NCI-H345 treated with DMSO at 0.1 percent for 48 hours (cell line): ENCODE data around the gene EIF3A.
A peak's percentile ranks its signal among the peaks of the same experiment; 100 is the strongest.
"Not testable (repeated sequence)": the region's sequence is repeated elsewhere in the genome, so short reads cannot be mapped to it uniquely, and the experiment has no call there.

Source experiments
- DNase-seq: peaks from one replicate; lab custom pipeline; 2025; ENCODE audit not compliant: unreplicated experiment; lab: John Stamatoyannopoulos, UW

The EIF3A gene

DNA sequence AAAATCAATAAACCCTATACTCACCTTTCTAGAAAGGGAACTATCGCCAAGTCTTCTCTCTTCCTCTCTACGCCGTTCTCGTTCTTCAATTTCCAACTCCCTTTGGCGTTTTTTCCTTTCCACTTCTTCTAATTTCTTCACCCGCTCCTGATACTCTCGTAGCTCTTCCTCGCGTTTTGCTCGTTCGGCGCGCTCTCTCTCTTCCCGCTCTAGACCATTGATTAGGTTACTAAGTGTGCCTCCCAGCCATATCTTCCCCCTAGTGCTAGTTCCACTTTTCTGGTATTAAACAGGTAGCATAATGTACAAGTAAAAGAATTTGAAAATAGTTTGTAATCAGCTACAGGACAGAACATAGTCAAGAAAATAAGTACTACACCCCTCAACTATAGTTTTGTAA lies 30.8 kb downstream of the EIF3A start:
- no peak for DNase-seq

- no peak for DNase-seq
Measured at GRCh38 chr10:119049361-119049760, 31.3 kb downstream of the EIF3A start.

DNA sequence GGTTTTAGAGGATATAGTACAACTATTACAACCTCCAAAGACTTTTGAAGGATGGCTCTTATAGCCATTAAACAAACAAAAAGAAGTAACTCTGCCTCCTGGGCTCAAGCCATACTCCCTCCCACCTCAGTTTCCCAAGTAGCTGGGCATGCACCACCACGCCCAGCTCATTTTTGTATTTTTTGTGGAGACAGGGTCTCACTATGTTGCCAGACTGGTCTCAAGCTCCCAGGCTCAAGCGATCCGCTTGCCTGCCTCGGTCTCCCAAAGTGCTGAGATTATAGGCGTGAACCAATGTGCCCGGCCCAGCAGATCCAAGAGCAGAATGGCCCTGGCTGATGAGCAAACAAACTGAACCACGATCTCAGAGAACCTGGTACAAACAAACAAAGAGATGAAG lies 35.1 kb downstream of the EIF3A start:
- DNase-seq, result no peak

DNA sequence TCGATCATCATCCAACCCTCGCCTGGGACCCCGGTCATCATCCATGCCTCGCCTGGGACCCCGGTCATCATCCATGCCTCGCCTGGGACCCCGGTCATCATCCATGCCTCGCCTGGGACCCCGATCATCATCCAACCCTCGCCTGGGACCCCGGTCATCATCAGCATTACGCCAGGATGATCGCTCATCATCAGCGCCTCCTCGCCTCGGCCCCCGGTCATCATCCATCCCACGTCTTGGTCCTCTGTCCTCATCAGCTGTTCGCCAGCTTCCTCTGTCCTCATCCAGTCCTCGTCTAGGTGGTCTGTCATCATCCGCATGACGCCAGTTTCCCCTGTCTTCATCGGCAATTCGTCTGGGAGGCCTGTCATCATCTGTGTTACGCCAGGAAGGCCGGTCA lies 38.4 kb downstream of the EIF3A start:
- DNase-seq, result no peak

- no peak for DNase-seq
Measured at GRCh38 chr10:119041326-119041725, 39.3 kb downstream of the EIF3A start.

DNA sequence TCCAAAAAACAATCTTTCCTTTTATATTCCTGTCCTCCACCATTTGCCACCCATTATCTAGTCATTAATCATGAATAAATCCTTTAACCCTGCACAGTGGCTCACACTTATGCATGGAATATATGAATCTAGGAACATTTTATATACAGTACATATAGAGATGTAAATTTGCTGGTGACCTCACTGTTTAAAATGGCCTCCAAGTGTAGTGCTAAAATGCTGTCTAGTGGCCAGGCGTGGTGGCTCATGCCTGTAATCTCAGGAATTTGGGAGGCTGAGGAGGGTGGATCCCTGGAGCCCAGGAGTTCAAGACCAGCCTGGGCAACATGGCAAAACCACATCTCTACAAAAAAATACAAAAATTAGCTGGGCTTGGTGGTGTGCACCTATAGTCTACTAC lies 41.5 kb downstream of the EIF3A start:
- DNase-seq, result no peak

- DNase-seq, result no peak
Measured at GRCh38 chr10:119031496-119032059, 49.0 kb downstream of the EIF3A start.

DNA sequence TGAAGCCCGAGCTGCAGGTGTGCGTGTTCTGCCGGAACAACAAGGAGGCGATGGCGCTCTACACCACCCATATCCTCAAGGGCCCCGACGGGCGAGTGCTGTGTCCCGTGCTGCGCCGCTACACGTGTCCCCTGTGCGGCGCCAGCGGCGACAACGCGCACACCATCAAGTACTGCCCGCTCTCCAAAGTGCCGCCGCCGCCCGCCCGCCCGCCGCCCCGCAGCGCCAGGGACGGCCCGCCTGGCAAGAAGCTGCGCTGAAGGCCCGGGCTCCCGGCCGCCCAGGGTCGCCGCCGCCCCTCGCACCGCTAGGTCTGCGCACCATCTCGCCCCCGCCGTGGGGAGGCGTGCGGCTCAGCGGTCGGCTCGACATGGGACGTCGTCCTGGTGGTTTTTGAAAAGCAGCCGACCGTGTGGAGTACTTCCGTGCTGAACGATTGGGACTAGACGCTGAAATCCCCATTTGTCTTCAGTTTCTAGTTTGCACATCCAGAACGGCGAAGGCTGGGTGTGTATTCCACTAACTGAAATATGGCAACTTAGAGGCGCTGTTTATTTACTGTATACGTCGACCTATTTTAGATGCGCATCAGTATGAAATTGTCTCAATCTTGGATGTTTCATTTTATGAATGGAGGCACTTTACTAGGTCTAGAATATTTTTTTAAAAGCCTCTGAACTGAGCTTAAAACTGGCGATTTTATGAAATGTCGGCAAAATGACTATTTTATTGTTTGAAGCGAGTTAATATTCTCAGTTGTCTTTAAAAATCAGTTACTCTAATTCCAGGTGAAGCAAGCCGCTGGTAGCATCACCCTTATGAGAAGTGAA lies 50.0 kb downstream of the EIF3A start:
- DNase-seq, result peak; percentile 54

DNA sequence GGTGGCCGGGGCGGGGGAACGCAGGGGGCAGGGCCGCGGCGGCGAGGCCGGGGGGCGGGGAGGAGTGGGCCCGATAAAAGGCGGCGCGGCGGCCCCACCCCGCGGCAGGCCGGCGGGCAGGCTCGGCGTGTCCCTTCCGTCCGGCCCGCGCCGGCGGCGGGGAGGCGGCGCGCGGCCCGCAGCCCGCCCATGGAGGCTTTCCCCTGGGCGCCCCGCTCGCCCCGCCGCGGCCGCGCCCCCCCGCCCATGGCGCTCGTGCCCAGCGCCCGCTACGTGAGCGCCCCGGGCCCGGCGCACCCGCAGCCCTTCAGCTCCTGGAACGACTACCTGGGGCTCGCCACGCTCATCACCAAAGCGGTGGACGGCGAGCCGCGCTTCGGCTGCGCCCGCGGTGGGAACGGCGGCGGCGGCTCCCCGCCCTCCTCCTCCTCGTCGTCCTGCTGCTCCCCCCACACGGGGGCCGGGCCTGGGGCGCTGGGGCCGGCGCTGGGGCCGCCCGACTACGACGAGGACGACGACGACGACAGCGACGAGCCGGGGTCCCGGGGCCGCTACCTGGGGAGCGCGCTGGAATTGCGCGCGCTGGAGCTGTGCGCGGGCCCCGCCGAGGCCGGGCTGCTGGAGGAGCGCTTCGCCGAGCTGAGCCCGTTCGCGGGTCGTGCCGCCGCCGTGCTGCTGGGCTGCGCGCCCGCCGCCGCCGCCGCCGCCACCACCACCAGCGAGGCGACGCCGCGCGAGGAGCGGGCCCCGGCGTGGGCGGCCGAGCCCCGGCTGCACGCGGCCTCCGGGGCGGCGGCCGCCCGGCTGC lies 50.8 kb downstream of the EIF3A start, which contains the start of gene NANOS1:
Gene NANOS1 (plus strand): TSS at position 102 of the 808 bp plus-strand sequence. CDS start 88 bp downstream, at position 190.
- DNase-seq, result no peak

GRCh38 chr10:119028900-119029612 lies 51.6 kb downstream of the EIF3A start:
- peak; percentile 42 for DNase-seq

DNA sequence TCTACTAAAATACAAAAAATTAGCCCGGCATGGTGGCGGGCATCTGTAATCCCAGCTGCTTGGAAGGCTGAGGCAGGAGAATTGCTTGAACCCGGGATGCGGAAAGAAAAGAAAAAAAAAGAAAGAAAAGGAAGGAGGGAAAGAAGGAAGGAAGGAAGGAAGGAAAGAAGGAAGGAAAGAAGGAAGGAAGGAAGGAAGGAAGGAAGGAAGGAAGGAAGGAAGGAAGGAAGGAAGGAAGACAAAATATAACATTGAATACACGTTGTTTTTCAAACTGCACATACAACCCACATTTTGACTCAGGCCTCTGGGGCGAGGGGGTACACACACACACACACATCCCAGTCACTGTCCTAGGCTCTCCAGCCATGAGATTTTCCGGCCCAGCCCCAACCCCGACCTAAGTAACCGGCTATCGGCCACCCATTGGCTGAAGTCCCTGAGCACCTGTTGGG lies 52.1 kb downstream of the EIF3A start:
- DNase-seq, result not testable (repeated sequence)

- no peak for DNase-seq
Measured at GRCh38 chr10:119026301-119027110, 54.1 kb downstream of the EIF3A start.

- no peak for DNase-seq
Measured at GRCh38 chr10:119025776-119026175, 54.8 kb downstream of the EIF3A start.

DNA sequence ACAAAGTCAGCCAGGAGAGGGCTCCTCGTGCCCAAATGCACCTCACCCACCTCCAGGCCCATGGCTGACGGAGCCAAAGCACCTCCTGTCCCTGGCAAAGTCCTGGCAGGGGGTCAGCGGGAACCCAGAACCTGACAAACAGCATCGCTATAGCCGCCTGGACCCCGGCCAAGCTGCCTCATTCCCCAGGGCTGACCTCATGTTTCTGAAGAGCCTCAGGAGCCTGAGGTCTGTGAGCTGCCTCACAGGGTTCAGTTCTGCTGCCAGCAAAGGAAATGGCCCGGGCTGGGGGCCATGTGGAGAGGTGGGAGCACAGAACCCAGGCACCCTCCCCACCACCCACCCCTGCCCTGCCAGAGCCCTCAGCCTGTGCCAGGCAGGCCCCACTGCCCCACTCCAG lies 55.3 kb downstream of the EIF3A start:
- no peak for DNase-seq

DNA sequence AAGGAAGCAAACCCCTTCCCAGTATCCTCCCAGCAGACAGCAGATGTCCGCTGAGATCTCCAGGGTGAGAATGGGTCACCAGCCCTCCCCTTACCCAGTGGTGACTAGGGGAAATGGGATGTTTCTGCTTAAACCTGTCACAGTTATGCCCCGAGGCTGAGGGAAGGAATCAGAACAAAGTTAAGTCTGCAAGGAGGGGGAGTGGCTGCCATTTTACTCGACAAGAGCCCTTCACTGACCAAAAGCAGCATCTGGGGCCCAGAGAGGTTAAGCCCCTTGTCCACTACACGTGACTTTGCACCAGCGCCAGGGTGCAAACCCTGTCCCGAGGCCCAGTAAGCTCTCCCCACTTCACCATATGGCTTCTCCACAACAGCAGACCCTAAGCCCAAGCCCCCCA lies 55.7 kb downstream of the EIF3A start:
- DNase-seq, result no peak

- DNase-seq, result no peak
Measured at GRCh38 chr10:119023553-119023868, 57.1 kb downstream of the EIF3A start.

DNA sequence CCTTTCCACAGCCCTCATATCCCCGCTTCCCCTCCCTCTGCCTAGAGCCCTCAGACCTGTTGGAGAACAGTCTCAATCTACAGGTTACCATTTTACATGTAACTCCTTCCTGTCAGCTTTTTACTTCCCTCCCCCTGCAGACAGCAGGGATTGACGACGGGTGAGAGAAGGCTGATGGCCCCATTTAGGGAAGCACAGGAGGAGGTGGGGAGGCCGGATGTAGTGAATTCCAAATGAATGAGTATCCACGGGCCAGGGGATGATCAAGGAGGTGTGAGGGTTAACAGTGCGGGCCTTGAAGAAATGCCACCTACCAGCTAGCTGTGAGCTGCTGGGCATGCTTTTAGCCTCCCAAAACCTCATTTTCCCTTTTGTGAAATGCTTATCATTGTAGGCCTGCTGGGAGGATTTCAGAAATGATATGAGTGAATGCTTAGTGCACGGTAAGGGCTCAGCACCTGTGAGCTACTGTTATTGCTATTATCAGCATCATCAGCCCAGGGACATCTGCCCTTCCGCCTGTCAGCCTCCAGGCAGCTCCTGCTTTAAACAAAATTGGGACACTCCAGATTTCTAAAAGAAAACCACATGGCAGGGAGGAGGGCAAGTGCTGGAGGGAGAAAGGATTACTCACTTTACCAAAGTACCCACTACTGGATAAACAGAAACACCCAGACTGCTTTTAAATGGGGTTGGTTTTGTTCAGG lies 57.6 kb downstream of the EIF3A start:
- no peak for DNase-seq

GRCh38 chr10:119020627-119020946 lies 60.0 kb downstream of the EIF3A start:
- no peak for DNase-seq

GRCh38 chr10:119007211-119007574 lies 73.4 kb downstream of the EIF3A start:
- no peak for DNase-seq
